Right hindlimb (tissue), 1 donor: Measurements from ENCODE around the gene GUK1.

Experiments
- DNase-seq: peaks from one replicate; pipeline ENCODE4 v3.0.0-alpha.2; 2018

GUK1 gene, protein sequence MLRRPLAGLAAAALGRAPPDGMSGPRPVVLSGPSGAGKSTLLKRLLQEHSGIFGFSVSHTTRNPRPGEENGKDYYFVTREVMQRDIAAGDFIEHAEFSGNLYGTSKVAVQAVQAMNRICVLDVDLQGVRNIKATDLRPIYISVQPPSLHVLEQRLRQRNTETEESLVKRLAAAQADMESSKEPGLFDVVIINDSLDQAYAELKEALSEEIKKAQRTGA

DNA sequence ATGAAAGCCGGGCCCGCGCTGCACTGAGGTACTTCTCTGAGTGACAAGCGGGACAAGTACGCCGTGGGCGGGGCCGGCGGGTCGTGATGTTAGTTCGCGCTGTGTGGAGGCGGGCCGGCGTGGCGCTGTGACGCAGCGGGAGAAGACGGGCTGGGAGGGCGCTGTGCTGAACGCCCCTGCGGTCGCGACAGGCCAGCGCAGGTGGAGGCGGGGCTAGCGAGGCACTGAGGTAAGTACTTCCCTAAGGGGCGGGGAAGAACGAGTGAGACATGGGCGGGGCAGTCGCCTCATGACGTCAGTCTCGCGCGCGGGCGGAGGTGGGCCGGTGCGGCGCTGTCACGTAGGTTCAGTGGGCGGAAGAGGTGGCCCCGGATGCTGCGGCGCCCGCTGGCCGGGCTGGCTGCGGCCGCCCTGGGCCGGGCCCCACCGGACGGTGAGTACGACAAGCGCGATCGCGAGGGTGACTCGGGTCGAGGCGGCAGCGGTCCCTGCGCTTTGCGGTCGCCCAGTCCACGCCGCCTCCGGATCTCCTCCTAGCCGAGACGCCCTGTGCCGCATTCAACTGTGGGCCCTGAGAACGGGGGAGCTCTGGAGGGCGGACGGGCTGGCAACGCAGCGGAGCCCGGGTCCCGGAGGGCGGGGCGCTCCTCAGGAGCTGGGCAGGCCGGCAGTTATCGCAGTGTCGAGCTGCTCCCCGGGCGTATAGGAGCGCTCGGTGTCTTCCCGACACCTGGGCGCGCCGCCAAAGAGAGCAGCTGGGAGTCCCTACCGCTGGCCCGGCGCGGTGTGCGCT lies at the start of gene GUK1:
Gene GUK1, plus strand, starts transcription at position 349 of the 793 bp plus-strand sequence. Its CDS starts 24 bp downstream, at position 373.
- peak; percentile 99 for DNase-seq

DNA sequence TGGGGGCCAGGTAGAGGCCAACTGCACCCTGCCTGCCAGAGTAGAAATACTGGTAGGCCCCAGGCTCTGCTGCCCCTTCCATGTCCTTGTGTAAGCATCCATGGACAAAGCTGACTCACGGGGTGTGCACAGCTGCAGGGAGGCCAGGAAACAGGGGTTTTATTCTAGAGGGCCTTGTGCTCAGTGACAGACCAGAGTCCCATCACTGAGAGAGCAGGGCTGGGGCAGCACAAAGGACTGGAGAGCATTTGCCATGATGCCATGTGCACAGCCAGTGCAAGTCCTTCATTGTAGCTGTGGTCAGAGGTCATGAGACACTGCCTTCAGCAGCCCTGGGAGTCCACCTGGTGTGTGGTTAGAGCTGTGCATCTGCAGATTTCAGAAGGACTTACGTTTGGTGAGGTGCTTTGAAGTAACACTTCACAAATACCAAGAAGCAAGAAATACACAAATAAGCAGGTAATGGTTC lies 49.4 kb upstream of the GUK1 start:
- DNase-seq: no peak

GRCh38 chr1:228091084-228091483 lies 49.0 kb upstream of the GUK1 start:
- DNase-seq: no peak

- peak; percentile 9 for DNase-seq
Observed at GRCh38 chr1:228092342-228093049, 47.6 kb upstream of the GUK1 start.

DNA sequence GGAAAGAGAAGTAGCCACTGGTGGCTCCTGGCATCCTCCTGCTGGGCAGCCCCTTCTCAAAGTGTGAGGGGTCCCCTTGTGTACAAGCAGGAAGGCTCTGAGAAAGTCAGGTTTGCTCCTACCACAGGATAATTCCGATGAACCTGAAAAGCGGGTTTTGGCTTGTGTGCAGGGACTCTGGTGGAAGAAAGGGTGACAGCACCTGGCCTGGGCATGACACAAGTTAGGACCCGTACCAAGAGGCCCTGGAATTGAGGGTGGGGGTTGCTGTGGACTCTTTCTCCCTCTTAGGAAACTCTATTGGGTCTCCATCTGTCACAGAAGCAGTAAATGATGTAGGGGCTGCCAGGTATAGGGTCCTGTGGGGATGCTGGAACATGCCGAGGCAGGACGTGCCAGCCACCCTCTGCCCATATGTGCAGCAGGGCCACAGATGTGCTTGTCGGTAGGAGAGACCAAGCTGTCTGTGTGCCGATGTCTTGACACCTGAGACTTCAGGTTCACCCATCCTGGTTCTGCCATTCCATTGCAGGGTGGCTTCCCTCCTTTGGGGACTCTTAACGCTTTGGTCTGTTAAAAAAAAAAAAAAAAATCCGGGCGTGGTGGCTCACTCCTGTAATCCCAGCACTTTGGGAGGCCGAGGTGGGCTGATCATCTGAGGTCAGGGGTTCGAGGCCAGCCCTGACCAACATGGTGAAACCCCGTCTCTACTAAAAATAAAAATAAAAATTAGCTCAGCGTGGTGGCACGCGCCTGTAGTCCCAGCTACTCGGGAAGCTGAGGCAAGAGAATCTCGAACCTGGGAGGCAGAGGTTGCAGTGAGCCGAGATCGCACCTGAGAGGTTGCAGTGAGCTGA lies 46.8 kb upstream of the GUK1 start:
- DNase-seq: no peak

DNA sequence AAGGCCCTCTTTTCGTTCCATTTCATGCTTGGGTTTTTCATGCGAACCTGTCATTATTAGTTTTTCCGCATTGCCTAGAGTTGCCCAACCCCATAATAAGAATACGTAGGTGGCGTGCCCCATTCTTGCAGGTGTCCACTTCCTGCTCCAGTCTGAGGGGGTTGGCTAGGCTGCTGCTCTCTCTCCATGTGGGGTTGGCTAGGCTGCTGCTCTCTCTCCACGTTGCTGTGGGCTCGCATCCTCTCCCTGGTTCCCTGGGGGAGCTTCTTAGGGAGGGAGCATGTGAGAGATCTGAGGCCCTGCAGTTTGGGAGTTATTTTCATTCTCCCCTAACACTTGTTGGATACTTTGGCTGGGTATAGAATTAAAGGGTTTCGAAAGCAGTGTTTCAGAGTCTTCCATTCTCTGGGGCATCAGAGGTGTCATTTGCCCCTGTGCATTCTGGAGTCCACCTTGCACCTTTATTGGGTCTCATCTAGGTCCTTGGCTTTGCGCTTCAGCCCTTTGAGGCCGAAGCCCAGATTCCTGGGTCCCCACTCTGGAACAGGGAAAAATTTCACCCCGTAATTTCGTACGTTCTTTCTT lies 45.6 kb upstream of the GUK1 start:
- DNase-seq: no peak

GRCh38 chr1:228095161-228095560 lies 44.9 kb upstream of the GUK1 start:
- DNase-seq: peak; percentile 15

DNA sequence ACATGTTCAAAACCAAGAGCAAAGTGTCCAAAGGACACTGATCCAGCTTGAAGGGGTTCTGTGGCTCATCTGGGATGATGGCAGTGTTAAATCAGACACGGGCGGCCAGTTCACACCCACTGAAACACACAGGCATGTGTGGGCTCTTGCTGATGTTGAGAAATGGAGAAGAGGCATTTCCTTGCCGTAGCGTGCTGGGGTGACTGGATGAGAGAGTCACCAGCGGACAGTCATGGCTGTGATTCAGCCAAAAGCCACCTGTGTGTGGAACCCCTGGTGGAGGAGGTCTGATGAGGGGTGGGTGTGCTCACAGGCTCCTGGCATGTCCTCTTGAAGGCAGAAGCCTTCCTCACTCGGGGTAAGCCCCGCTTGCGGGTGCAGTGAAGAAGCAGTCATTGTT lies 44.1 kb upstream of the GUK1 start:
- DNase-seq: no peak

DNA sequence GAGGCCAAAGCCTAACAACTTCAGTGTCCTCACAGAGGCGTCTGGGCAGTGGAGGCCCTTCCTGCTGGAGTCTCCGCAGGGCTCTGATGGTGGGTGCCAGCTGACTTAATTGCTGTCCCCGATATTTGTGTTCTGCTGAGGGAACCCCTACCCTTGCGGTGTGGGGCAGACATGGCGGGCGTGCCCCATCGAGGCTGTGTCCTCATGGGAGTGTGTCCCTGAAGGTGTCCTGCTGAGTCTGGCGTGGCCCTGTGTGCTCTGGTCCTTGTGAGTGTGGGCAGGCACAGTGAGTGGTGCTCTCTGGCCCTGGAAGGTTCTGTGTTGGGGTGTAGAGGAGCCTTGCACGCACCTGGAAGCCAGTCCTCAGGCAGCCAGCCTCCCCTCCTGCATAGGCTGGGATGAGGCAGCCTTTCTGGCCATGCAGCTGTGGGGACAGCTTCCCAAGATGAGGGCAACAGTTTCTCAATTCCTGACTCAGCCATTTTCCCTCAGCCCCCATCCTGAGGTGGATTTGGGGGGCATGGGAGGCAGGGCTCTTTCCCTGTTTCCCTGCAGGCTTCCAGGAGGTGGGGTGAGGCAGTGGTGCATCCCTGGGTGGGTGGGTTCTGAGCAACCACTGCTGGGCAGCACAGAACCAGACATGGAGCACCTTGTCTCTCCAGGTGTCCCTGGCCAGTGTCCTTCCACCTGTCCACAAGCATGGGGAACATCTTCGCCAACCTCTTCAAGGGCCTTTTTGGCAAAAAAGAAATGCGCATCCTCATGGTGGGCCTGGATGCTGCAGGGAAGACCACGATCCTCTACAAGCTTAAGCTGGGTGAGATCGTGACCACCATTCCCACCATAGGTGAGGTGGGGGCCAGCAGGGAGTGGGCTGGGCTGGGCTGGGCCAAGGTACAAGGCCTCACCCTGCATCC lies 43.4 kb upstream of the GUK1 start:
- DNase-seq: peak; percentile 12

DNA sequence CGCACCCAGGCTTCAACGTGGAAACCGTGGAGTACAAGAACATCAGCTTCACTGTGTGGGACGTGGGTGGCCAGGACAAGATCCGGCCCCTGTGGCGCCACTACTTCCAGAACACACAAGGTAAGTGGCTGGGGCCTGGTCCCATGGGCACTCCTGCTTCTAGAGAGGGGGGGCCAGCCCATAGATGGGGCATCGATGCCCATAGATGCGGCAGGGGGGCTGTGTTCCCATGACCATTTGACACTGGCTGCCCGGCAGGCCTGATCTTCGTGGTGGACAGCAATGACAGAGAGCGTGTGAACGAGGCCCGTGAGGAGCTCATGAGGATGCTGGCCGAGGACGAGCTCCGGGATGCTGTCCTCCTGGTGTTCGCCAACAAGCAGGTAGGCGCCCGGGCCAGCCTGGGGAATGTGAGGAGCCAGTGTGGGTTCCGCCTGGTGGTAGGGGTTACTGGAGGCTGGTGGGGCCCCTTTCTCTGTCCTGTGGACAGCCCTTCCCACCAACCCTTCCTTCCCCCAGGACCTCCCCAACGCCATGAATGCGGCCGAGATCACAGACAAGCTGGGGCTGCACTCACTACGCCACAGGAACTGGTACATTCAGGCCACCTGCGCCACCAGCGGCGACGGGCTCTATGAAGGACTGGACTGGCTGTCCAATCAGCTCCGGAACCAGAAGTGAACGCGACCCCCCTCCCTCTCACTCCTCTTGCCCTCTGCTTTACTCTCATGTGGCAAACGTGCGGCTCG lies 42.6 kb upstream of the GUK1 start:
- DNase-seq: peak; percentile 19

GRCh38 chr1:228098323-228098931 lies 41.7 kb upstream of the GUK1 start:
- peak; percentile 16 for DNase-seq

- DNase-seq: peak; percentile 21
Observed at GRCh38 chr1:228099331-228099732, 40.7 kb upstream of the GUK1 start.

DNA sequence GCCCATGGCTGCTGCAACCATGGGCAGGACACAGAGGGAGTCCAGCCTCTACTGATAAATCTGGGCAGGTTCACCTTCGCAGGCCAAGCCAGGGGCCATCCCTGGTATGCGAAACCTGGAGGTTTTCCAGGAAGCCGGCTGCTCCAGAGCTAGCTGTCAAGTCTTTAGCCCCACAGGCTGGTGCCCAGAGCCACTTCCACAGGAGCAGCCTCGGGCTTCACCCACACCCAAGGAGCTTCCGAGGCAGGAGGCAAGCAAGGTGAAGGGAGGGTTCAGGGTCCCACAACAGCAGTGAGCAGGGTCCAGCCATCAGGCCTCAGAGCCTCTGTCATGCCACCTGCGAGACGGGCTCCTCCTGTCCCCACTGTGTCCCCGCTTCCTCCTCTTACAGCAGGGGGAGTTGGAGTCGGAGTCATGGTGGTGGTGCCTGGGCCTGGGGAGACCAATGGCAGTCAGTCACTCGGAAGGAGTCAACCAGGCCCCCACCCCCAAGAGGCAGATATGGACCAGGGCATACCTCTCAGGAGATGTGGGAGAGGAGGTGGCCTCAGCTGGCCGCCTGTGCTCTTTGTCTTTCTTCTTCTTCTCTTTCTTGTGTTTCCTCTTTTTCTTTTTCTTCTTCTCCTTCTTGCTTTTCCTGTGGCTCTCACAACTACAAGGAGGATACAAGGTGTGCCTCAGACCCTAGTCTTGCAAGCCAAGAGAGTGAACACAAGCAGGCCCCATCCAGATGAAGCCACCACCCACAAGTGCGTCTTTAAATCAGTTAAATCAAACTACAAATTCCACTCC lies 39.1 kb upstream of the GUK1 start:
- DNase-seq: no peak

DNA sequence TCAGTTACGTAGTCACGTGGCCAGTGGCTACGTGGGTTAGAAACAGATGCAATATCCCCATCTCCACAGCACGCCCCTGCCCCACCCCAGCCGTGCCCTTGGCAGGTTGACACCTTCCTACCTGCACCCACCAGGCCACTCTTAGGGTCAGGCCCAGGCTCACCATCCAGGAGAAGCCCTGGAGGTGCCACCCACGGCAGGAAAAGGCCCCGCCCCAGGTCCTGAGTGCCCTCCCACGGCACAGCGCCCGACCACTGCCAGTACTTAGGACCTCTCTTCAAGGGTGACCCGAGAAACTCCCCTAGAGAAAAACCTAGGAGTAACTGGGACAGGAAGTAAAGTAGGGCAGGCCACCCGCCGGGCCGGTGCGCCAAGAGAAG lies 38.5 kb upstream of the GUK1 start:
- DNase-seq: no peak

DNA sequence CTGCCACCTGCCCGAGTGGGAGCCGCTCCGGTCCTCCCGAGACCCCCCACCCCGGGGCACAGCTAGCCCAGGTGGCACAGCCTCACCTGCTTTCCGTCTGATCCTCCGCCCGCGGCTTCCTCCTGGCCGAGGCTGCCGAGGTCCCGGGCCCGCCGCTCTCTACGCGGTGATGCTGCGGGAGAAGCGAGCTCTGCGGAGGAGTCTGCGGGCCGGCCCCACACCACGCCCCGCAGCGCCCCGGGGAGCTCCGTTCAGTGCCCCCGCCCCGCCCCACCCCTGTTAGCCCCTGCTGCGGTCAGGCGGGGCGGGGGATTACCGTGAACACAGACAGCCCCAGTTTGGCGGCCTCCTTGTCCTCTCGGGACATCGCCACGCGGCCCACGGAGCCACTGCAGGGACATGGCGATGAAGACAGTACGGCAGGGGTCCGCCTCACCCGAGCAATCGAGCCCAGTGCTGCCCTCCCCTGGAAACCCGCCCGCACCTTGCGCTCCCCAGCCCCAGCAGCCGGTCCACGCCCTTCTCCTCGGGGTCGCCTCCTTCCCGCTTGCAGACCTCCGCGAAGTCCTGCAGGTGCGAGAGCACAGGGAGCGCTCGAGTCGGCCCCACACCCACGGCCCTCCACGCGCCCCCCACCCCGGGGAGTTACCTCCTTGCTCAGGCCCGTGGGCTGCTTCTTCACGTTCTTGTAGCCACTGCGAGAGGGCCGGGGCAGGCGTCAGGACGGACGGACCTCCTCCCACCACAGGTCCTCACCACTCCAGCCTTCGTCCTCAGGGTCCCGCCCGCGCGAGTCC lies 37.9 kb upstream of the GUK1 start:
- peak; percentile 60 for DNase-seq

GRCh38 chr1:228102791-228103620 lies 37.1 kb upstream of the GUK1 start, which contains the start of gene C1orf35:
C1orf35 (minus strand) TSS chr1:228103325; CDS start chr1:228103227, 98 bp downstream.
- peak; percentile 96 for DNase-seq
